Measurements from ENCODE around the gene RBM24. TPM values are rescaled to one million over a fixed set of nuclear protein-coding genes. Genes with fewer than 3 reads are reported as not detected.

The RBM24 gene
- polyA plus RNA-seq, 1 donor from 2014 or later, result 4.9 TPM

DNA sequence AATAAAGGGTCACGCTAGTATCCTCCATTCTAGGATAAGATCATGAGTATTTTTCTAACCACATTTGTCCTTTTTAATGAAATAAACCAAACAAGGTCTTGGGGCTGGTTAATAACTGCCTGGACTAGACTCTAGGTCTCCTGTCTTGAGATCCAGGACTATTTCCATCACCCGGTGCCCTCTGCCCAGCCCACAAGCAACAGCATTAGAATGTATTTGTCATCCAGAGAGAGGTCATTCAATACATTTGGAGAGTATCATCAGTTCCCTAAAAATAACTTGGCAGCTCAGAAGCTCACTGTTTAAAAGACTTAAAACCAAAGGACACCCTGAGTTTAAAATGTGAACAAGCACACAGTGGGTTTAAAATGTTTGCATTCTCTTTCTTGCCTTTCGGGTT lies 4.4 kb upstream of the RBM24 start:
- H3K27me3 ChIP-seq (ENCODE audit: insufficient read depth, low read depth, low read length), result peaks cover 23% of the 10 kb centered on the region
- no peaks in the 10 kb centered on the region for H3F3A ChIP-seq (ENCODE audit: insufficient read depth, low read length, poor library complexity, severe bottlenecking)
- H3K9me3 ChIP-seq (ENCODE audit: low read length), result no peaks in the 10 kb centered on the region
- TF ChIP-seq RAD21 (conservative IDR thresholded peaks at IDR 0.05) (no peak), SMC3 (conservative IDR thresholded peaks at IDR 0.05; ENCODE audit: poor library complexity) (no peak), POLR2AphosphoS5 (IDR thresholded peaks at IDR 0.05) (no peak), EP300 (conservative IDR thresholded peaks at IDR 0.05; ENCODE audit: poor library complexity, severe bottlenecking) (no peak), MXI1 (conservative IDR thresholded peaks at IDR 0.05; ENCODE audit: poor library complexity, severe bottlenecking) (no peak)
- TF ChIP-seq, protein P1, sequence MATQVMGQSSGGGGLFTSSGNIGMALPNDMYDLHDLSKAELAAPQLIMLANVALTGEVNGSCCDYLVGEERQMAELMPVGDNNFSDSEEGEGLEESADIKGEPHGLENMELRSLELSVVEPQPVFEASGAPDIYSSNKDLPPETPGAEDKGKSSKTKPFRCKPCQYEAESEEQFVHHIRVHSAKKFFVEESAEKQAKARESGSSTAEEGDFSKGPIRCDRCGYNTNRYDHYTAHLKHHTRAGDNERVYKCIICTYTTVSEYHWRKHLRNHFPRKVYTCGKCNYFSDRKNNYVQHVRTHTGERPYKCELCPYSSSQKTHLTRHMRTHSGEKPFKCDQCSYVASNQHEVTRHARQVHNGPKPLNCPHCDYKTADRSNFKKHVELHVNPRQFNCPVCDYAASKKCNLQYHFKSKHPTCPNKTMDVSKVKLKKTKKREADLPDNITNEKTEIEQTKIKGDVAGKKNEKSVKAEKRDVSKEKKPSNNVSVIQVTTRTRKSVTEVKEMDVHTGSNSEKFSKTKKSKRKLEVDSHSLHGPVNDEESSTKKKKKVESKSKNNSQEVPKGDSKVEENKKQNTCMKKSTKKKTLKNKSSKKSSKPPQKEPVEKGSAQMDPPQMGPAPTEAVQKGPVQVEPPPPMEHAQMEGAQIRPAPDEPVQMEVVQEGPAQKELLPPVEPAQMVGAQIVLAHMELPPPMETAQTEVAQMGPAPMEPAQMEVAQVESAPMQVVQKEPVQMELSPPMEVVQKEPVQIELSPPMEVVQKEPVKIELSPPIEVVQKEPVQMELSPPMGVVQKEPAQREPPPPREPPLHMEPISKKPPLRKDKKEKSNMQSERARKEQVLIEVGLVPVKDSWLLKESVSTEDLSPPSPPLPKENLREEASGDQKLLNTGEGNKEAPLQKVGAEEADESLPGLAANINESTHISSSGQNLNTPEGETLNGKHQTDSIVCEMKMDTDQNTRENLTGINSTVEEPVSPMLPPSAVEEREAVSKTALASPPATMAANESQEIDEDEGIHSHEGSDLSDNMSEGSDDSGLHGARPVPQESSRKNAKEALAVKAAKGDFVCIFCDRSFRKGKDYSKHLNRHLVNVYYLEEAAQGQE (IDR thresholded peaks at IDR 0.05; ENCODE audit: borderline replicate concordance), result no peak
- TF ChIP-seq, protein P2, sequence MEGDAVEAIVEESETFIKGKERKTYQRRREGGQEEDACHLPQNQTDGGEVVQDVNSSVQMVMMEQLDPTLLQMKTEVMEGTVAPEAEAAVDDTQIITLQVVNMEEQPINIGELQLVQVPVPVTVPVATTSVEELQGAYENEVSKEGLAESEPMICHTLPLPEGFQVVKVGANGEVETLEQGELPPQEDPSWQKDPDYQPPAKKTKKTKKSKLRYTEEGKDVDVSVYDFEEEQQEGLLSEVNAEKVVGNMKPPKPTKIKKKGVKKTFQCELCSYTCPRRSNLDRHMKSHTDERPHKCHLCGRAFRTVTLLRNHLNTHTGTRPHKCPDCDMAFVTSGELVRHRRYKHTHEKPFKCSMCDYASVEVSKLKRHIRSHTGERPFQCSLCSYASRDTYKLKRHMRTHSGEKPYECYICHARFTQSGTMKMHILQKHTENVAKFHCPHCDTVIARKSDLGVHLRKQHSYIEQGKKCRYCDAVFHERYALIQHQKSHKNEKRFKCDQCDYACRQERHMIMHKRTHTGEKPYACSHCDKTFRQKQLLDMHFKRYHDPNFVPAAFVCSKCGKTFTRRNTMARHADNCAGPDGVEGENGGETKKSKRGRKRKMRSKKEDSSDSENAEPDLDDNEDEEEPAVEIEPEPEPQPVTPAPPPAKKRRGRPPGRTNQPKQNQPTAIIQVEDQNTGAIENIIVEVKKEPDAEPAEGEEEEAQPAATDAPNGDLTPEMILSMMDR (IDR thresholded peaks at IDR 0.05; ENCODE audit: poor library complexity, severe bottlenecking), result no peak
- no peak overlapping the region for H3K4me2 ChIP-seq (ENCODE audit: low read length)
- no peak overlapping the region for H3K9ac ChIP-seq (ENCODE audit: low read length)
- no peaks in the 10 kb centered on the region for H4K20me1 ChIP-seq (ENCODE audit: insufficient read depth)
- no peaks in the 10 kb centered on the region for H3K9me2 ChIP-seq (ENCODE audit: insufficient read depth, low read length)
- no peaks in the 10 kb centered on the region for H3K36me3 ChIP-seq (ENCODE audit: insufficient read depth, low read length)
- no peak overlapping the region for H3K27ac ChIP-seq (ENCODE audit: low read length)
- H3K4me3 ChIP-seq (ENCODE audit: low read length), result no peak overlapping the region
- no peak overlapping the region for H2AFZ ChIP-seq (ENCODE audit: low read depth, low read length)
- H3K79me2 ChIP-seq (replicated peaks; ENCODE audit: insufficient read depth, low read length), result no peaks in the 10 kb centered on the region

DNA sequence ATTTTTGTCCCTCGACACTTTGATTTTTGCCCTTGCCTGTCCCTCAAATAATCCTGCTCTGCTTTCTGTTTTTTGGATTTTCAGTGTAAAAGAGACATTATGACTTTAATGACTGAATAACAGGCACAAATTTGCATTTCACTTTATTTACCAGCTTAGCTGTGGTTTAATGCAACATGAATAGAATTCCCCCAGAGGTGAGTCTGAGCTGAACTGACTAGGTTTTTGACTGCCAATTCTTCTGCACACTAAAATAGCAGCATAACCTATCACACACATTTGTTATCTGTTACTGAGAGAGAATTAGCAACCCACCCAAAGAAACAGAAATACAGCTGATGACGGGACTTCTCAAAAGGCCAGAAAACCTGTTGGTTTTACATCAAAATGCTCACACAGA lies 3.9 kb upstream of the RBM24 start:
- H3K4me2 ChIP-seq (ENCODE audit: low read length), result no peak overlapping the region

More for the DNA sequence above, 3.9 kb upstream of the RBM24 start:
- TF ChIP-seq MXI1 (conservative IDR thresholded peaks at IDR 0.05; ENCODE audit: poor library complexity, severe bottlenecking) (no peak), EZH2 (IDR thresholded peaks at IDR 0.05; ENCODE audit: borderline replicate concordance, insufficient read depth, low read length, poor library complexity, severe bottlenecking) (no peak), EP300 (conservative IDR thresholded peaks at IDR 0.05; ENCODE audit: poor library complexity, severe bottlenecking) (no peak), TAF1 (IDR thresholded peaks at IDR 0.05; ENCODE audit: low read depth) (no peak), RAD21 (conservative IDR thresholded peaks at IDR 0.05) (no peak), POLR2AphosphoS5 (IDR thresholded peaks at IDR 0.05) (no peak), SMC3 (conservative IDR thresholded peaks at IDR 0.05; ENCODE audit: poor library complexity) (no peak)
- TF ChIP-seq, protein P1 (IDR thresholded peaks at IDR 0.05; ENCODE audit: borderline replicate concordance), result no peak
- TF ChIP-seq, protein P2 (IDR thresholded peaks at IDR 0.05; ENCODE audit: poor library complexity, severe bottlenecking), result no peak
- H4K20me1 ChIP-seq (ENCODE audit: insufficient read depth), result no peaks in the 10 kb centered on the region
- H2AFZ ChIP-seq (ENCODE audit: low read depth, low read length), result no peak overlapping the region
- no peaks in the 10 kb centered on the region for H3K79me2 ChIP-seq (replicated peaks; ENCODE audit: insufficient read depth, low read length)
- H3K4me3 ChIP-seq (ENCODE audit: low read length), result no peak overlapping the region
- no peak overlapping the region for H3K9ac ChIP-seq (ENCODE audit: low read length)
- H3K9me2 ChIP-seq (ENCODE audit: insufficient read depth, low read length), result no peaks in the 10 kb centered on the region
- no peaks in the 10 kb centered on the region for H3K36me3 ChIP-seq (ENCODE audit: insufficient read depth, low read length)
- H3F3A ChIP-seq (ENCODE audit: insufficient read depth, low read length, poor library complexity, severe bottlenecking), result no peaks in the 10 kb centered on the region
- H3K27ac ChIP-seq (ENCODE audit: low read length), result no peak overlapping the region
- H3K9me3 ChIP-seq (ENCODE audit: low read length), result no peaks in the 10 kb centered on the region
- peaks cover 27% of the 10 kb centered on the region for H3K27me3 ChIP-seq (ENCODE audit: insufficient read depth, low read depth, low read length)
